ENCODE results near the gene STAMBPL1. TPM values are rescaled to one million over a fixed set of nuclear protein-coding genes. Genes with fewer than 3 reads are reported as not detected.
A peak's percentile ranks its signal among the peaks of the same experiment; 100 is the strongest.

The STAMBPL1 gene
- total and polyA plus RNA-seq, 10 donors, result 6.2 to 49.4 (median 25.6) TPM

GRCh38 chr10:88922041-88922440 is 42.0 kb downstream of the STAMBPL1 start:
- Histone ChIP-seq H3K27me3 (replicated peaks in 1 of 7) (no peaks in the 10 kb centered on the region), H3K4me1 (peaks cover 0 to 15% (median 3%) of the 10 kb centered on the region in 6 donors), H3K36me3 (peaks cover 0 to 84% (median 3%) of the 10 kb centered on the region in 6 donors), H3K4me3 (no peak overlapping the region), H3K27ac (no peak overlapping the region), H3K9me3 (no peaks in the 10 kb centered on the region)
- no peak for DNase-seq
- WGBS, 5 donors, result 77 to 93% (median 85%) methylated on average over 2 of the region's 2 CpGs
- intact Hi-C loops (cut with DNase I; ENCODE audit: low total_unique reads), result no loop called here
- TF ChIP-seq POLR2A (IDR thresholded peaks at IDR 0.05), result no peak
- TF ChIP-seq CTCF (IDR thresholded peaks at IDR 0.05 in 8 of 11, conservative IDR thresholded peaks at IDR 0.05 in 3 of 11), result no peak
- TF ChIP-seq POLR2AphosphoS5 (IDR thresholded peaks at IDR 0.05), result no peak

GRCh38 chr10:88923520-88923919 is 43.5 kb downstream of the STAMBPL1 start:
- Histone ChIP-seq H3K4me1 (peaks cover 0 to 27% (median 6%) of the 10 kb centered on the region in 6 donors), H3K27me3 (replicated peaks in 1 of 7) (no peaks in the 10 kb centered on the region), H3K27ac (no peak overlapping the region), H3K36me3 (peaks cover 0 to 75% (median 3%) of the 10 kb centered on the region in 6 donors), H3K4me3 (no peak overlapping the region), H3K9me3 (no peaks in the 10 kb centered on the region)
- TF ChIP-seq POLR2AphosphoS5 (IDR thresholded peaks at IDR 0.05), result no peak
- no peak for TF ChIP-seq POLR2A (IDR thresholded peaks at IDR 0.05)
- TF ChIP-seq CTCF (IDR thresholded peaks at IDR 0.05 in 8 of 11, conservative IDR thresholded peaks at IDR 0.05 in 3 of 11), result no peak
- no peak for DNase-seq
- intact Hi-C loops (cut with DNase I; ENCODE audit: low total_unique reads), result no loop called here

- Histone ChIP-seq H3K4me1 (peaks cover 0 to 32% (median 6%) of the 10 kb centered on the region in 6 donors), H3K9me3 (no peaks in the 10 kb centered on the region), H3K27me3 (replicated peaks in 1 of 7) (no peaks in the 10 kb centered on the region), H3K36me3 (peaks cover 0 to 52% (median 3%) of the 10 kb centered on the region in 6 donors), H3K4me3 (no peak overlapping the region), H3K27ac (peak overlapping the region in 7 of 8 donors; percentile 32 to 61 (median 57))
- DNase-seq, result no peak
- TF ChIP-seq POLR2A (IDR thresholded peaks at IDR 0.05) (no peak), CTCF (IDR thresholded peaks at IDR 0.05 in 8 of 11, conservative IDR thresholded peaks at IDR 0.05 in 3 of 11) (no peak), POLR2AphosphoS5 (IDR thresholded peaks at IDR 0.05) (no peak)
- WGBS, 5 donors, result 59 to 71% (median 67%) methylated on average over 6 of the region's 6 CpGs
- intact Hi-C loops (cut with DNase I; ENCODE audit: low total_unique reads), result no loop called here
Observed at GRCh38 chr10:88926566-88927415, 46.7 kb downstream of the STAMBPL1 start.

GRCh38 chr10:88927416-88927690 is 47.3 kb downstream of the STAMBPL1 start:
- peaks cover 0 to 47% (median 3%) of the 10 kb centered on the region in 6 donors for H3K36me3 ChIP-seq
- peak overlapping the region in 7 of 8 donors; percentile 7 to 61 (median 57) for H3K27ac ChIP-seq
- TF ChIP-seq CTCF (IDR thresholded peaks at IDR 0.05 in 8 of 11, conservative IDR thresholded peaks at IDR 0.05 in 3 of 11) (no peak), POLR2A (IDR thresholded peaks at IDR 0.05) (no peak), POLR2AphosphoS5 (IDR thresholded peaks at IDR 0.05) (no peak)
- intact Hi-C loops (cut with DNase I; ENCODE audit: low total_unique reads), result no loop called here
- 85 to 94% (median 89%) methylated on average over 2 of the region's 2 CpGs for WGBS, 5 donors
- H3K9me3 ChIP-seq, result no peaks in the 10 kb centered on the region
- DNase-seq, result no peak
- no peaks in the 10 kb centered on the region for H3K27me3 ChIP-seq (replicated peaks in 1 of 7)
- H3K4me3 ChIP-seq, result no peak overlapping the region
- peaks cover 0 to 37% (median 10%) of the 10 kb centered on the region in 6 donors for H3K4me1 ChIP-seq
